HCT116 (cell line): ENCODE results near the gene SBSN. TPM values are rescaled to one million over a fixed set of nuclear protein-coding genes. Genes with fewer than 3 reads are reported as not detected.

Source experiments
- ATAC-seq: fragments of 200-7000 bp; cut with Tn5 transposase; 2 replicates; pipeline ENCODE4 v1.9.1; 2020; ENCODE audit warnings: mild to moderate bottlenecking, moderate library complexity
- BruUV-seq: library from RNA; stranded (reverse); fragments of 400-500 nt; replicated peaks from 2 replicates; lab custom pipeline; 2021; lab: Mats Ljungman, UMichigan
- CTCF ChIA-PET: fragments of 300-600 bp; sonication (Branson Sonifier 250); formaldehyde crosslinking; loops from one replicate; lab custom pipeline; 2021; ENCODE audit warnings: antibody characterized with exemption; lab: Charles Lee
- POLR2A ChIA-PET: fragments of 300-600, 350-600 bp; sonication (Branson Sonifier 250); formaldehyde crosslinking; loops from one replicate; lab custom pipeline; 2021; ENCODE audit warnings: antibody characterized with exemption; lab: Charles Lee
- RAD21 ChIA-PET, 2 experiments: fragments of 300-600 bp; sonication (Branson Sonifier 250); formaldehyde crosslinking; loops; one replicate each; lab custom pipeline; 2023; ENCODE audit warnings: low total read pairs in 2 of 2; ENCODE audit not compliant: uncharacterized antibody in 2 of 2, unreplicated experiment in 2 of 2, low non-redundant PET in 1 of 2; lab: Charles Lee
- DNase-seq: peaks from one replicate; pipeline ENCODE4 v3.0.0-alpha.2; 2010; ENCODE audit warnings: low read depth, low spot score
- H2AFZ ChIP-seq: fragments of 200-600 bp; shearing (Covaris generic), sonication (generic); 2 replicates; pipeline ENCODE4 v1.6.1; 2017; ENCODE audit warnings: low read depth, mixed run types, mixed read lengths, antibody characterized with exemption, low read length; ENCODE audit not compliant: poor library complexity, severe bottlenecking
- H3K27ac ChIP-seq: 2 replicates; pipeline ENCODE4 v1.5.1; 2012; ENCODE audit warnings: low read depth, low read length
- H3K27me3 ChIP-seq: fragments of 200-600 bp; sonication (generic); 2 replicates; pipeline ENCODE4 v1.6.1; 2016; ENCODE audit warnings: mixed run types, low read length, mixed read lengths; ENCODE audit not compliant: insufficient read depth
- H3K36me3 ChIP-seq, 2 experiments: fragments of 200-500 bp in 1 of 2; fragments of 200-600 bp in 1 of 2; sonication (Bioruptor generic) in 1 of 2; sonication (generic) in 1 of 2; 2 replicates each; pipeline versions ENCODE4 v1.5.1 to v1.6.1; 2014 to 2016; ENCODE audit warnings: low read length in 2 of 2, inconsistent platforms in 1 of 2, mixed read lengths in 1 of 2, mixed run types in 1 of 2; ENCODE audit not compliant: insufficient read depth in 2 of 2, control insufficient read depth in 1 of 2
- H3K4me1 ChIP-seq, 2 experiments: fragments of 200-600 bp in 1 of 2; sonication (generic) in 1 of 2; 2 replicates each; pipeline versions ENCODE4 v1.5.1 to v1.6.1; 2012 to 2017; ENCODE audit warnings: low read length in 2 of 2, inconsistent platforms in 1 of 2, mild to moderate bottlenecking in 1 of 2, mixed read lengths in 1 of 2, mixed run types in 1 of 2, moderate library complexity in 1 of 2; ENCODE audit not compliant: insufficient read depth in 2 of 2, control insufficient read depth in 1 of 2
- H3K4me2 ChIP-seq: fragments of 200-600 bp; sonication (generic); 2 replicates; pipeline ENCODE4 v1.6.1; 2017; ENCODE audit warnings: mixed run types, low read length, mixed read lengths
- H3K4me3 ChIP-seq, 2 experiments: fragments of 200-600 bp in 1 of 2; sonication (generic) in 1 of 2; replicated peaks in 1 of 2; 2 replicates each; pipeline ENCODE4 v1.5.1; 2011 to 2016; ENCODE audit warnings: low read length in 2 of 2, control low read depth in 1 of 2, low read depth in 1 of 2, mild to moderate bottlenecking in 1 of 2, mixed read lengths in 1 of 2, mixed run types in 1 of 2
- H3K79me2 ChIP-seq: fragments of 200-600 bp; sonication (generic); 2 replicates; pipeline ENCODE4 v1.6.1; 2017; ENCODE audit warnings: mild to moderate bottlenecking, mixed run types, low read length, moderate library complexity, mixed read lengths; ENCODE audit not compliant: insufficient read depth
- H3K9ac ChIP-seq: fragments of 200-600 bp; sonication (generic); 2 replicates; pipeline ENCODE4 v1.6.1; 2016; ENCODE audit warnings: low read length, mixed read lengths
- H3K9me2 ChIP-seq: fragments of 200-600 bp; sonication (generic), shearing (Covaris generic); 2 replicates; pipeline ENCODE4 v1.6.1; 2017; ENCODE audit warnings: mixed run types, mild to moderate bottlenecking, moderate library complexity; ENCODE audit not compliant: insufficient read depth
- H3K9me3 ChIP-seq, 2 experiments: fragments of 200-500 bp in 1 of 2; fragments of 200-600 bp in 1 of 2; sonication (Bioruptor generic) in 1 of 2; sonication (generic) in 1 of 2; 2 replicates each; pipeline ENCODE4 v1.6.1; 2014 to 2017; ENCODE audit warnings: low read length in 2 of 2, mixed read lengths in 2 of 2, inconsistent platforms in 1 of 2, low read depth in 1 of 2, mild to moderate bottlenecking in 1 of 2, mixed run types in 1 of 2, moderate library complexity in 1 of 2; ENCODE audit not compliant: control insufficient read depth in 1 of 2, insufficient read depth in 1 of 2
- H4K20me1 ChIP-seq: fragments of 200-600 bp; sonication (generic), shearing (Covaris generic); 2 replicates; pipeline ENCODE4 v1.6.1; 2017; ENCODE audit warnings: mixed run types, mild to moderate bottlenecking, moderate library complexity; ENCODE audit not compliant: insufficient read depth
- CBX3 ChIP-seq: IDR thresholded peaks from 2 replicates; pipeline ENCODE4 v1.6.1; 2012; ENCODE audit warnings: low read depth
- CTCF ChIP-seq, 3 experiments: fragments of 200-600 bp in 1 of 3; sonication (generic) in 1 of 3; IDR thresholded peaks in 2 of 3; conservative IDR thresholded peaks in 1 of 3; 2 replicates each; pipeline ENCODE4 v1.5.1; 2012 to 2017; ENCODE audit warnings: low read depth in 2 of 3, low read length in 2 of 3, antibody characterized with exemption in 1 of 3, borderline replicate concordance in 1 of 3, control low read depth in 1 of 3, mild to moderate bottlenecking in 1 of 3, mixed read lengths in 1 of 3, mixed run types in 1 of 3, moderate library complexity in 1 of 3; ENCODE audit not compliant: insufficient read depth in 1 of 3
- EGR1 ChIP-seq: IDR thresholded peaks from 2 replicates; pipeline ENCODE4 v1.6.1; 2012; ENCODE audit warnings: low read depth
- ELF1 ChIP-seq: IDR thresholded peaks from 2 replicates; pipeline ENCODE4 v1.6.1; 2012; ENCODE audit warnings: low read depth, borderline replicate concordance
- EZH2 ChIP-seq: fragments of 200-600 bp; sonication (generic); IDR thresholded peaks from 2 replicates; pipeline ENCODE4 v1.6.1; 2017; ENCODE audit warnings: antibody characterized with exemption, mixed run types
- FOSL1 ChIP-seq: IDR thresholded peaks from 2 replicates; pipeline ENCODE4 v1.6.1; 2012; ENCODE audit warnings: low read depth
- POLR2AphosphoS5 ChIP-seq: IDR thresholded peaks from 2 replicates; pipeline ENCODE4 v1.6.1; 2011; ENCODE audit warnings: mild to moderate bottlenecking, low read depth, low read length, moderate library complexity
- RAD21 ChIP-seq: IDR thresholded peaks from 2 replicates; pipeline ENCODE4 v1.6.1; 2012; ENCODE audit warnings: low read depth, mild to moderate bottlenecking
- SIN3A ChIP-seq: IDR thresholded peaks from 2 replicates; pipeline ENCODE4 v1.6.1; 2012; ENCODE audit warnings: low read depth
- SRF ChIP-seq: IDR thresholded peaks from 2 replicates; pipeline ENCODE4 v1.6.1; 2012; ENCODE audit warnings: low read depth
- TCF7L2 ChIP-seq: IDR thresholded peaks from 2 replicates; pipeline ENCODE4 v1.7.0; 2011; ENCODE audit warnings: borderline replicate concordance, inconsistent platforms; ENCODE audit not compliant: insufficient read depth, insufficient read length; ENCODE audit errors: extremely low read depth
- YY1 ChIP-seq: IDR thresholded peaks from 2 replicates; pipeline ENCODE4 v1.6.1; 2011; ENCODE audit warnings: low read length, low read depth, moderate library complexity, mild to moderate bottlenecking; ENCODE audit not compliant: insufficient replicate concordance; ENCODE audit errors: extremely low read depth
- ZNF274 ChIP-seq: fragments of 200-500 bp; sonication (Bioruptor generic); IDR thresholded peaks from 2 replicates; pipeline ENCODE4 v1.6.1; 2014; ENCODE audit warnings: mild to moderate bottlenecking, low read depth, low read length, inconsistent platforms
- intact Hi-C: fragments of 100-400 bp; cut with micrococcal nuclease; formaldehyde crosslinking; loops from 2 replicates; pipeline ENCODE4 v1.10.0; 2022
- total RNA-seq: library from RNA; stranded (reverse); gene quantifications from one replicate; pipeline ENCODE4 v1.2.1, GENCODE V29; 2021; ENCODE audit not compliant: unreplicated experiment
- TF ChIP-seq, protein P1 (sequence below): IDR thresholded peaks from 2 replicates; pipeline ENCODE4 v1.6.1; 2012
- TF ChIP-seq, protein P2 (sequence below): IDR thresholded peaks from 2 replicates; pipeline ENCODE4 v1.6.1; 2012

SBSN gene
- total RNA-seq, 1 experiment from 2014 or later = 0.66 TPM

DNA sequence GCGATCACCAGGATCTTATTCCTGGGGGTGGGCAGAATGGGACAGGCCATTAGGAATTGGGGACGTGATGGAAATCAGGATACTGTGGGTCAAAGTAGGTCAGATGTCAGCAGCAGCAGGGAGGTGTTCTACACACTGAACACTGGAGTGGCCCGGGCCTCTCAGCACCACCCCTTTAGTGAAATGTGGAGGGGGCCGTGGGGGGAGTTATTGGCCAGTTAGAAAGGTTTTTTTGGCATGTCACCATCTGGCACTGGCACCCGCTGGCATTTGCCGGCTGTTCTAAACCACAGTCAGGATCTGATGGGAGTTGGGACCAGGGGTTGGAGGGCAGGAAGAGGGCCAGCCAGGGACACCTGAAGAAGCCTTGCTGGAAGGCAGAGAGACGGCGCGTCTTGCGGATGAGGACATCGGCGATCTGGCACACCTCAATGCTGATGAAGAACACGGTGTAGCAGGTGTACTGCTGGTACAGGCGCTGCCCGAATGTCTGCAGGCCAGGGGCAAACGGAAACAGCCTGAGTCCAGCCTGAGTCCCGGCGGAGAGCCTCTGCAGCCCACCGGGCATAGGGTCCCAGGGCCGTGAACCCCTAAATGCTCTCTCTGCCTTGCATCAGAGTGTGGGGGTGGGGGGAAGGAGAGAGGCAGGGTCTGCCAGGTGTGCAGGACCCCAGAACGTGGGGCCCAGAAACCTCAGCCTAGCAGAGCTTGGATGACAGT, 23.1 kb upstream of the SBSN start:
- no peaks in the 10 kb centered on the region for H3K9me3 ChIP-seq
- peaks cover 23% of the 10 kb centered on the region for H3K79me2 ChIP-seq
- no peak for DNase-seq
- no peaks in the 10 kb centered on the region for H4K20me1 ChIP-seq
- no peaks in the 10 kb centered on the region for H3K27me3 ChIP-seq
- intact Hi-C loops = no loop called here
- H3K27ac ChIP-seq = no peak overlapping the region
- H3K4me1 ChIP-seq = peaks cover 6 to 12% of the 10 kb centered on the region in 2 experiments
- ATAC-seq = no peak
- ChIA-PET CTCF (no interaction called here), RAD21 (no interaction called here), POLR2A (no interaction called here)
- H3K4me3 ChIP-seq = no peak overlapping the region
- no peak overlapping the region for H3K4me2 ChIP-seq
- H2AFZ ChIP-seq = no peak overlapping the region
- TF ChIP-seq EGR1 (no peak), ZNF274 (no peak), EZH2 (no peak), TCF7L2 (no peak), CTCF (IDR thresholded peaks at IDR 0.05 in 2 of 3, conservative IDR thresholded peaks at IDR 0.05 in 1 of 3; ENCODE audit: borderline replicate concordance in 1 of 3, insufficient read depth in 1 of 3, low read depth in 2 of 3, low read length in 2 of 3) (no peak), ELF1 (no peak), SIN3A (no peak), SRF (no peak), FOSL1 (no peak), RAD21 (no peak), YY1 (no peak), CBX3 (no peak), POLR2AphosphoS5 (no peak)
- TF ChIP-seq, protein P1, sequence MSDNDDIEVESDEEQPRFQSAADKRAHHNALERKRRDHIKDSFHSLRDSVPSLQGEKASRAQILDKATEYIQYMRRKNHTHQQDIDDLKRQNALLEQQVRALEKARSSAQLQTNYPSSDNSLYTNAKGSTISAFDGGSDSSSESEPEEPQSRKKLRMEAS = no peak
- TF ChIP-seq, protein P2, sequence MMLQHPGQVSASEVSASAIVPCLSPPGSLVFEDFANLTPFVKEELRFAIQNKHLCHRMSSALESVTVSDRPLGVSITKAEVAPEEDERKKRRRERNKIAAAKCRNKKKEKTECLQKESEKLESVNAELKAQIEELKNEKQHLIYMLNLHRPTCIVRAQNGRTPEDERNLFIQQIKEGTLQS = no peak
- H3K9me2 ChIP-seq = no peaks in the 10 kb centered on the region
- H3K9ac ChIP-seq = no peak overlapping the region
- no TSS peak for BruUV-seq
- peaks cover 2 to 12% of the 10 kb centered on the region in 2 experiments; a peak in 1 of 4 replicates for H3K36me3 ChIP-seq
